Naive thymus-derived CD4-positive, alpha-beta T cell (primary cell): ENCODE results near the gene CUL2. TPM values are rescaled to one million over a fixed set of nuclear protein-coding genes. Genes with fewer than 3 reads are reported as not detected.
"Not testable (repeated sequence)": the region's sequence is repeated elsewhere in the genome, so short reads cannot be mapped to it uniquely, and the experiment has no call there.

Source experiments
- ATAC-seq: fragments of 150-1000 bp; cut with Tn5 transposase; 2 replicates; pipeline ENCODE4 v1.10.0; 2021; ENCODE audit warnings: mild to moderate bottlenecking, moderate library complexity
- CTCF ChIA-PET: fragments of 350-600 bp; sonication (Branson Sonifier 250); formaldehyde crosslinking; loops from one replicate; lab custom pipeline; 2021; ENCODE audit warnings: antibody characterized with exemption; lab: Charles Lee
- POLR2A ChIA-PET: fragments of 350-600 bp; sonication (Branson Sonifier 250); formaldehyde crosslinking; loops from one replicate; lab custom pipeline; 2021; ENCODE audit warnings: antibody characterized with exemption, inconsistent platforms; lab: Charles Lee
- DNase-seq, 9 donors: peaks; one replicate each; pipeline versions ENCODE4 v3.0.0 to v3.0.0-alpha.2; 2020 to 2022; ENCODE audit warnings: mixed read lengths in 1 of 9
- H3K27ac ChIP-seq: one replicate; pipeline ENCODE4 v1.7.0; 2013; ENCODE audit warnings: mild to moderate bottlenecking, low read depth, low read length, moderate library complexity
- H3K27me3 ChIP-seq, 2 donors: one replicate each; pipeline ENCODE4 v1.7.0; 2013; ENCODE audit warnings: low read length in 2 of 2, mild to moderate bottlenecking in 2 of 2, moderate library complexity in 2 of 2; ENCODE audit not compliant: control insufficient read depth in 2 of 2, insufficient read depth in 2 of 2
- H3K36me3 ChIP-seq, 3 experiments: 1 replicate in 2 of 3; 2 replicates in 1 of 3; pipeline ENCODE4 v1.7.0; 2013; ENCODE audit warnings: low read length in 3 of 3, mild to moderate bottlenecking in 3 of 3, moderate library complexity in 1 of 3; ENCODE audit not compliant: insufficient read depth in 3 of 3, control insufficient read depth in 2 of 3
- H3K4me1 ChIP-seq, 2 donors: one replicate each; pipeline ENCODE4 v1.7.0; 2013; ENCODE audit warnings: low read length in 2 of 2, mild to moderate bottlenecking in 2 of 2, moderate library complexity in 1 of 2; ENCODE audit not compliant: control insufficient read depth in 2 of 2, insufficient read depth in 2 of 2
- H3K4me3 ChIP-seq: 2 replicates; pipeline ENCODE4 v1.7.0; 2013; ENCODE audit warnings: mild to moderate bottlenecking, low read length
- H3K9me3 ChIP-seq, 3 experiments: 1 replicate in 2 of 3; 2 replicates in 1 of 3; pipeline ENCODE4 v1.7.0; 2013; ENCODE audit warnings: low read length in 3 of 3; ENCODE audit not compliant: control insufficient read depth in 2 of 3
- H3K27ac Mint-ChIP-seq, 9 donors: one replicate each; pipeline ENCODE4 v1.8.0; 2020 to 2022; ENCODE audit warnings: mixed read lengths in 9 of 9, mild to moderate bottlenecking in 8 of 9, moderate library complexity in 5 of 9, inconsistent platforms in 2 of 9
- H3K27me3 Mint-ChIP-seq, 5 donors: one replicate each; pipeline ENCODE4 v1.8.0; 2021 to 2022; ENCODE audit warnings: mixed read lengths in 5 of 5, mild to moderate bottlenecking in 1 of 5
- H3K36me3 Mint-ChIP-seq, 5 donors: one replicate each; pipeline ENCODE4 v1.8.0; 2020 to 2022; ENCODE audit warnings: mixed read lengths in 5 of 5, mild to moderate bottlenecking in 3 of 5, inconsistent platforms in 1 of 5
- H3K4me1 Mint-ChIP-seq, 7 donors: one replicate each; pipeline ENCODE4 v1.8.0; 2020 to 2022; ENCODE audit warnings: mixed read lengths in 7 of 7, mild to moderate bottlenecking in 3 of 7, inconsistent platforms in 1 of 7
- H3K4me3 Mint-ChIP-seq, 10 donors: one replicate each; pipeline ENCODE4 v1.8.0; 2020 to 2022; ENCODE audit warnings: mild to moderate bottlenecking in 10 of 10, mixed read lengths in 10 of 10, moderate library complexity in 6 of 10, inconsistent platforms in 2 of 10
- H3K9me3 Mint-ChIP-seq, 11 donors: one replicate each; pipeline ENCODE4 v1.8.0; 2020 to 2022; ENCODE audit warnings: mixed read lengths in 11 of 11, mild to moderate bottlenecking in 4 of 11, inconsistent platforms in 1 of 11, moderate library complexity in 1 of 11
- intact Hi-C, 2 donors: fragments of 100-400 bp; cut with micrococcal nuclease; formaldehyde crosslinking; loops; one replicate each; pipeline ENCODE4 v1.15.1; 2023
- polyA plus RNA-seq, 2 donors: library from polyadenylated mRNA; unstranded; fragments of 300-500 nt; fragmentation: Illumina TruSeq; gene quantifications; one replicate each; pipeline ENCODE4 v1.2.3, GENCODE V29; 2021
- total RNA-seq, 6 experiments: library from RNA in 5 of 6; stranded (reverse) in 5 of 6; gene quantifications; 1 replicate in 5 of 6; 2 replicates in 1 of 6; pipeline ENCODE4 v1.2.3 and lab custom pipeline; 2021 to 2026

The CUL2 gene
- total and polyA plus RNA-seq, 7 experiments from 2014 or later: 26.5 to 43.7 (median 35.7) TPM

DNA sequence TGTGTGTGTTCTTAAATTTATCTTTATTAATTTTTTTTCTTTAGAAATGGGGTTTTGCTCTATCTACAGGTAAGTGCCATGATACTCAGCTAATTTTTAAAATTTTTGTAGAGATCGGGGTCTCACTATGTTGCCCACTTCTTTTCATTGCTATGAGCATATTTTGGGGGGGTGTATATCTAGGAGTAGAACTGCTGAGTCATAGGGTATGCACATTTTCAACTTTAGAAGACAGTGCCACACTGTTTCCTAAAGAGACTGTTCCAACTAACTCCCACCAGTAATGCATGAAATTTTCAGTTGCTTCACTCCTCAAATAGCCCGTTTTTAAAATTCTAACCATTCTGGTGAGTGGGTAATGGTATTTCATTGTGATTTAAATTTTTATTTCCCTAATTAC, 108.3 kb downstream of the CUL2 start:
- H3K36me3 ChIP-seq: no peaks in the 10 kb centered on the region
- Mint-ChIP-seq H3K4me3 (no peak overlapping the region), H3K36me3 (peaks cover 0 to 10% (median 5%) of the 10 kb centered on the region in 5 donors), H3K27me3 (peaks cover 0 to 9% (median 7%) of the 10 kb centered on the region in 5 donors), H3K4me1 (no peaks in the 10 kb centered on the region), H3K9me3 (peaks cover 3 to 32% (median 12%) of the 10 kb centered on the region in 11 donors), H3K27ac (no peak overlapping the region)
- CTCF ChIA-PET: no interaction called here
- H3K4me3 ChIP-seq: no peak overlapping the region
- H3K27ac ChIP-seq: no peak overlapping the region
- POLR2A ChIA-PET: no interaction called here
- intact Hi-C loops: no loop called here
- H3K27me3 ChIP-seq: no peaks in the 10 kb centered on the region
- H3K9me3 ChIP-seq: no peaks in the 10 kb centered on the region
- H3K4me1 ChIP-seq: no peaks in the 10 kb centered on the region
- DNase-seq (no peak), ATAC-seq (no peak)

DNA sequence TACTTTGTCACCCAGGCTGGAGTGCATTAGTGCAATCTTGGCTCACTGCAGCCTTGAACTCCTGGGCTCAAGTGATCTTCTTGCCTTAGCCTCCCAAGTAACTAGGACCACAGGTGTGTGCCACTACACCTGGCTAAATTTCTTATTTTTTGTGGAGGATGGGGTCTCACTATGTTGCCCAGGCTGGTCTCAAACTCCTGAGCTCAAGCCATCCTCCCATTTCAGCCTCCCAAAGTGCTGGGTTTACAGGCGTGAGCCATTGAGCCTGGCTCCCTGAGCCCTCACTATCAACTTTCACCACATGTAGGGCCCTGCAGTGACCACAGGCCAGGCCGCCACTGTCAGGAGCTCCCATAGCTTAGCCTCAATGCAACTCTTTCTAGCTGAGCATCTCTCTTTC, 110.2 kb downstream of the CUL2 start:
- Mint-ChIP-seq H3K9me3 (peaks cover 0 to 26% (median 11%) of the 10 kb centered on the region in 11 donors), H3K4me3 (no peak overlapping the region), H3K4me1 (peaks cover 0 to 3% (median 0%) of the 10 kb centered on the region in 7 donors), H3K27ac (no peak overlapping the region), H3K27me3 (peaks cover 0 to 4% (median 0%) of the 10 kb centered on the region in 5 donors), H3K36me3 (peaks cover 0 to 5% (median under 1%) of the 10 kb centered on the region in 5 donors)
- ATAC-seq (no peak), DNase-seq (no peak)
- ChIA-PET CTCF (no interaction called here), POLR2A (no interaction called here)
- intact Hi-C loops: no loop called here
- Histone ChIP-seq H3K4me3 (no peak overlapping the region), H3K27ac (no peak overlapping the region), H3K27me3 (no peaks in the 10 kb centered on the region), H3K4me1 (no peaks in the 10 kb centered on the region), H3K36me3 (no peaks in the 10 kb centered on the region), H3K9me3 (peaks cover 0 to 7% (median 0%) of the 10 kb centered on the region in 3 experiments)

- Mint-ChIP-seq H3K27me3 (peaks cover 0 to 4% (median 0%) of the 10 kb centered on the region in 5 donors), H3K36me3 (peaks cover 0 to 5% (median 0%) of the 10 kb centered on the region in 5 donors), H3K4me1 (peaks cover 0 to 3% (median 0%) of the 10 kb centered on the region in 7 donors), H3K27ac (no peak overlapping the region), H3K4me3 (no peak overlapping the region), H3K9me3 (peaks cover 0 to 22% (median 8%) of the 10 kb centered on the region in 11 donors)
- no peak for ATAC-seq
- intact Hi-C loops: no loop called here
- no peak for DNase-seq
- CTCF ChIA-PET: no interaction called here
- H3K9me3 ChIP-seq: peaks cover 0 to 8% (median 0%) of the 10 kb centered on the region in 3 experiments
- no peaks in the 10 kb centered on the region for H3K27me3 ChIP-seq
- H3K4me1 ChIP-seq: no peaks in the 10 kb centered on the region
- H3K27ac ChIP-seq: no peak overlapping the region
- no peak overlapping the region for H3K4me3 ChIP-seq
- H3K36me3 ChIP-seq: no peaks in the 10 kb centered on the region
- POLR2A ChIA-PET: no interaction called here
Observed at GRCh38 chr10:34978080-34978479, 112.1 kb downstream of the CUL2 start.

- H3K36me3 ChIP-seq, H3K27me3 ChIP-seq, H3K27me3 Mint-ChIP-seq, H3K9me3 ChIP-seq, H3K4me3 Mint-ChIP-seq, ATAC-seq, H3K27ac ChIP-seq, DNase-seq, H3K4me3 ChIP-seq, H3K4me1 ChIP-seq, H3K36me3 Mint-ChIP-seq, H3K4me1 Mint-ChIP-seq, CTCF ChIA-PET, H3K27ac Mint-ChIP-seq, POLR2A ChIA-PET, intact Hi-C loops: not testable (repeated sequence)
- peaks cover 0 to 22% (median 8%) of the 10 kb centered on the region in 11 donors for H3K9me3 Mint-ChIP-seq
Observed at GRCh38 chr10:34976380-34976910, 113.7 kb downstream of the CUL2 start.

GRCh38 chr10:34974364-34975065, 115.6 kb downstream of the CUL2 start:
- H3K27me3 ChIP-seq, POLR2A ChIA-PET, ATAC-seq, H3K4me1 Mint-ChIP-seq, H3K27me3 Mint-ChIP-seq, H3K27ac Mint-ChIP-seq, H3K27ac ChIP-seq, H3K4me1 ChIP-seq, H3K4me3 Mint-ChIP-seq, intact Hi-C loops, H3K36me3 Mint-ChIP-seq, H3K4me3 ChIP-seq, H3K9me3 ChIP-seq, DNase-seq, H3K36me3 ChIP-seq: not testable (repeated sequence)
- H3K9me3 Mint-ChIP-seq: peaks cover 0 to 22% (median 8%) of the 10 kb centered on the region in 11 donors
- CTCF ChIA-PET: interaction anchor here (0.6 kb wide), 1 partner anchor 10 kb away, joined by 3 read pairs; no protein-coding TSS in a partner anchor

GRCh38 chr10:34973757-34974156, 116.4 kb downstream of the CUL2 start:
- H3K36me3 Mint-ChIP-seq, intact Hi-C loops, ATAC-seq, H3K4me3 Mint-ChIP-seq, H3K27ac Mint-ChIP-seq, H3K4me1 ChIP-seq, H3K27me3 Mint-ChIP-seq, H3K9me3 ChIP-seq, H3K4me1 Mint-ChIP-seq, POLR2A ChIA-PET, H3K27ac ChIP-seq, H3K4me3 ChIP-seq, DNase-seq, H3K36me3 ChIP-seq, H3K27me3 ChIP-seq: not testable (repeated sequence)
- CTCF ChIA-PET: interaction anchor here (0.6 kb wide), 1 partner anchor 11 kb away, joined by 3 read pairs; no protein-coding TSS in a partner anchor
- H3K9me3 Mint-ChIP-seq: peaks cover 0 to 22% (median 8%) of the 10 kb centered on the region in 11 donors
